ENCODE data around the gene ATP2A1.
"Not testable (repeated sequence)": the region's sequence is repeated elsewhere in the genome, so short reads cannot be mapped to it uniquely, and the experiment has no call there.

Gene ATP2A1

DNA sequence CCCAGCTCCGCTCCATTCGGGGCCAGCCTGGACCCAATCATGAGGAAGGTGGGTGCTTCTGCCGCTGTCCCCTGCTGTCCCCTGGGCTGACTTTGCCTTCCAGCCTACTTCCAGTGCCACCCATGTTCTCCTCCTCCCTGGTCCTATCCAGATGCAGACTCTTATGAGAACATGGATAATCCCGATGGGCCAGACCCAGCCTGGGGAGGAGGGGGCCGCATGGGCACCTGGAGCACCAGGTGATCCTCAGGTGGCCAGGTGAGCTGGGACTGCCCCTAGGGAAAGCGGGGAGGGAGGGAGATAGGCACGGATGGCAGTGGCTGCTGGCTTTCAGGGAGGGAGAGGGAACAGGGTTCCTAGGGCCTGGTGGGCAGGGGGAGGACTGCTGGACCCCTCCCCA is 60.4 kb downstream of the ATP2A1 start:
- no peak for DNase-seq

GRCh38 chr16:28939825-28940224 is 61.5 kb downstream of the ATP2A1 start:
- not testable (repeated sequence) for DNase-seq

- DNase-seq = no peak
Measured at GRCh38 chr16:28943281-28943680, 65.0 kb downstream of the ATP2A1 start.

GRCh38 chr16:28946681-28947080 is 68.4 kb downstream of the ATP2A1 start:
- no peak for DNase-seq

GRCh38 chr16:28950648-28951409 is 72.5 kb downstream of the ATP2A1 start, which contains the start of gene NFATC2IP:
NFATC2IP (plus strand) TSS chr16:28950937; CDS start chr16:28951012, 75 bp downstream.
- peak; percentile 99 for DNase-seq

DNA sequence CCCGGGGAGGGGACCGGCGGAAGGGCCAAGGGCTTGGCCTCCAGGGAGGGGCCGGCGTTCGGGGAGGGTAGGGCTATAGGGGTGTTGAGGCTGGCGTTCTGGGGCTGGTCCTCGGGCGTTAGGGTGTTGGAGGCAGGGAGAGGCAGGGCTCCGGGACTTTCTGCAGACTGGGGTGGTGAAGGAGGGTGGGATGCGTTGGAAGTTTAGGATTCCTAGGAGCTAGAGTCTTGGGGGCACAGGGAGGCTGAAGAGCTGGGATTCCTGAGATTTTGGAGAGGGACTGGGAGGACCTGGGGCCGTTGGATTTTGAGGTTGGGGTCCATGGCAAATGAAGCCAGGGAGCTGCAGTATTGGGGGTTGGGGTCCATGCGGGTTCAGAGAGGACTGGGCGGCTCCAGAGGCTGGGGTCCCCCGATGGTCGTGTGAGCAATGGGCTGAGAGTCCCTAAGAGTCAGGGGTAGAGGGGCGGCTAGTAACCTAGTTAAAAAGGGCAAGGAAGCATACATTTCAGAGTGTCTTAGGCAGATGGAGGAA is 73.2 kb downstream of the ATP2A1 start:
- no peak for DNase-seq
